ENCODE measurements around the gene USP36. TPM values are rescaled to one million over a fixed set of nuclear protein-coding genes. Genes with fewer than 3 reads are reported as not detected.

Gene USP36
- polyA plus RNA-seq, 3 donors: 4.4 to 30.0 (median 6.1) TPM

- Histone ChIP-seq H3K27ac (ENCODE audit: low read depth in 1 of 2, low read length in 2 of 2) (no peak overlapping the region), H4K20me1 (ENCODE audit: insufficient read depth, low read length) (no peaks in the 10 kb centered on the region), H3K4me2 (replicated peaks; ENCODE audit: extremely low read depth, low read length, poor library complexity, severe bottlenecking) (no peak overlapping the region), H3K9me3 (replicated peaks in 1 of 2; ENCODE audit: control insufficient read depth in 1 of 2, insufficient read depth in 1 of 2, low read length in 2 of 2) (no peaks in the 10 kb centered on the region), H3K9ac (ENCODE audit: insufficient read depth, low read length, poor library complexity, severe bottlenecking) (no peak overlapping the region), H2AFZ (ENCODE audit: insufficient read depth, low read depth, low read length, poor library complexity, severe bottlenecking) (no peak overlapping the region), H3K4me3 (replicated peaks in 1 of 3; ENCODE audit: low read depth in 2 of 3, low read length in 3 of 3) (no peak overlapping the region), H3K36me3 (replicated peaks in 1 of 2; ENCODE audit: control insufficient read depth in 1 of 2, insufficient read depth in 2 of 2, low read length in 2 of 2) (peaks cover under 1 to 13% of the 10 kb centered on the region in 2 donors), H3K27me3 (ENCODE audit: control insufficient read depth in 2 of 2, insufficient read depth in 2 of 2, low read length in 2 of 2) (no peaks in the 10 kb centered on the region), H3K79me2 (ENCODE audit: insufficient read depth, low read length) (no peaks in the 10 kb centered on the region), H3K4me1 (ENCODE audit: control insufficient read depth in 1 of 2, insufficient read depth in 2 of 2, low read length in 2 of 2) (peaks cover 16 to 31% of the 10 kb centered on the region in 2 donors)
- peaks cover 0 to 2% (median 0%) of the 10 kb centered on the region in 3 donors for H3K27me3 Mint-ChIP-seq (ENCODE audit: low read depth in 3 of 3)
- no peaks in the 10 kb centered on the region for H3K9me3 Mint-ChIP-seq
- no CpG with 5 or more reads among the region's 7 CpGs for WGBS (ENCODE audit: insufficient coverage)
- H3K27ac Mint-ChIP-seq: peak overlapping the region in 1 of 7 donors; percentile 15
- H3K4me1 Mint-ChIP-seq: peaks cover 28% of the 10 kb centered on the region
- intact Hi-C loops (cut with micrococcal nuclease): loop anchor here in 1 of 2 donors (5.0 kb wide), 1 partner anchor 34 kb away; no protein-coding TSS in a partner anchor
- peaks cover 12 to 13% of the 10 kb centered on the region in 2 donors for H3K36me3 Mint-ChIP-seq
- no peak overlapping the region for H3K4me3 Mint-ChIP-seq
- no peak for TF ChIP-seq CTCF (IDR thresholded peaks at IDR 0.05)
- DNase-seq: no peak
These were observed 52.2 kb downstream of the USP36 start for GRCh38 chr17:78788451-78788850.

GRCh38 chr17:78787444-78787843, 53.2 kb downstream of the USP36 start:
- Mint-ChIP-seq H3K27ac (no peak overlapping the region), H3K4me3 (no peak overlapping the region), H3K4me1 (peaks cover 37% of the 10 kb centered on the region), H3K9me3 (no peaks in the 10 kb centered on the region), H3K36me3 (peaks cover 6 to 8% of the 10 kb centered on the region in 2 donors), H3K27me3 (ENCODE audit: low read depth in 3 of 3) (peaks cover 0 to 2% (median 0%) of the 10 kb centered on the region in 3 donors)
- no peaks in the 10 kb centered on the region for H4K20me1 ChIP-seq (ENCODE audit: insufficient read depth, low read length)
- H3K4me1 ChIP-seq (ENCODE audit: control insufficient read depth in 1 of 2, insufficient read depth in 2 of 2, low read length in 2 of 2): peaks cover 24 to 41% of the 10 kb centered on the region in 2 donors
- no peak overlapping the region for H3K4me2 ChIP-seq (replicated peaks; ENCODE audit: extremely low read depth, low read length, poor library complexity, severe bottlenecking)
- H3K9ac ChIP-seq (ENCODE audit: insufficient read depth, low read length, poor library complexity, severe bottlenecking): no peak overlapping the region
- no peak for TF ChIP-seq CTCF (IDR thresholded peaks at IDR 0.05)
- no peak overlapping the region for H3K27ac ChIP-seq (ENCODE audit: low read depth in 1 of 2, low read length in 2 of 2)
- peaks cover 7% of the 10 kb centered on the region for H3K79me2 ChIP-seq (ENCODE audit: insufficient read depth, low read length)
- H3K4me3 ChIP-seq (replicated peaks in 1 of 3; ENCODE audit: low read depth in 2 of 3, low read length in 3 of 3): no peak overlapping the region
- no peaks in the 10 kb centered on the region for H3K27me3 ChIP-seq (ENCODE audit: control insufficient read depth in 2 of 2, insufficient read depth in 2 of 2, low read length in 2 of 2)
- DNase-seq: no peak
- H3K36me3 ChIP-seq (replicated peaks in 1 of 2; ENCODE audit: control insufficient read depth in 1 of 2, insufficient read depth in 2 of 2, low read length in 2 of 2): peaks cover 0 to 6% of the 10 kb centered on the region in 2 donors
- intact Hi-C loops (cut with micrococcal nuclease): loop anchor here in 1 of 2 donors (5.0 kb wide), 1 partner anchor 35 kb away; no protein-coding TSS in a partner anchor
- no peak overlapping the region for H2AFZ ChIP-seq (ENCODE audit: insufficient read depth, low read depth, low read length, poor library complexity, severe bottlenecking)
- WGBS (ENCODE audit: insufficient coverage): 94% methylated on average over 4 of the region's 7 CpGs
- H3K9me3 ChIP-seq (replicated peaks in 1 of 2; ENCODE audit: control insufficient read depth in 1 of 2, insufficient read depth in 1 of 2, low read length in 2 of 2): no peaks in the 10 kb centered on the region

All from CD14-positive monocyte (primary cell).